Stimulated activated naive CD4-positive, alpha-beta T cell (primary cell): ENCODE results near the gene MSLN.

ENCODE experiments used
- DNase-seq, 6 experiments: peaks; one replicate each; lab custom pipeline; 2025; lab: John Stamatoyannopoulos, UW

MSLN gene

DNA sequence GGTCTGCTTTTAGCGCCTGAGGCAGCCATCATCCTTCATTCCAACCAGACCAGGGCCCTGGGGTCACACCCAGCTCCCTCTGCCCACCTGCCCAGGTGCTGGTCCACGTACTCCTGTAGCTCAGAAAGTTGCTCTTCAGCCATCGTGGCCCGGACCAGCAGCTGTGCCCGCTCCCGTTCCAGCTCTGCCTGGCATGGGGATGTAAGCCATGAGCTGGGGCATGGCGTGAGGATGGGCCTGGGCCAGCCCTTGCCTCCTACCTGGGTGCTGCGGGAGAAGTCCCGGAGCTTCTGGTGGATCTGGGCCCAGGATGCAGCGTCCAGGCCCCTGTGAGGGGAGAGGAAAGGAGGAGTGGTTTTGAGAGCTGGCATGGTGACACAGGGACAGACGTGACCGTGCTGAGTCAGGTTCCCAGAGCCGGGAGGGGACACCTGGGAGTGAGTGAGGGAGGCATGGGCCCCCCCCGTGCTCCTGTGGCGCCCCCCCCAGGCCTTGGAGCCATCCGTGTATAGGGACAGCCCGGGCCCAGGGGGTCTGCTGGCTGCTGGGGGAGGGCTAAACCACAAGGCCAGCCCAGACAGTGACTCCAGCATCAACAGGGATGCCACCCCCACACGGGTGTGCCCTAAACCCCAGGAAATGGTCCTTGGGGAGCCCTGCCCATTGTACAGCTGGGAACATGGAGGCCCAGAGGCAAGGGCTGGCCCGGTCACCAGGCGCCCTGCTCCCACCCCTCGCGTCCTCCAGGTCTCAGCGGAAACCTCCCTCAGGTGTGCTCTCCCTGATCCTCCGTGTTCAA is 37.5 kb upstream of the MSLN start:
- no peak for DNase-seq

DNA sequence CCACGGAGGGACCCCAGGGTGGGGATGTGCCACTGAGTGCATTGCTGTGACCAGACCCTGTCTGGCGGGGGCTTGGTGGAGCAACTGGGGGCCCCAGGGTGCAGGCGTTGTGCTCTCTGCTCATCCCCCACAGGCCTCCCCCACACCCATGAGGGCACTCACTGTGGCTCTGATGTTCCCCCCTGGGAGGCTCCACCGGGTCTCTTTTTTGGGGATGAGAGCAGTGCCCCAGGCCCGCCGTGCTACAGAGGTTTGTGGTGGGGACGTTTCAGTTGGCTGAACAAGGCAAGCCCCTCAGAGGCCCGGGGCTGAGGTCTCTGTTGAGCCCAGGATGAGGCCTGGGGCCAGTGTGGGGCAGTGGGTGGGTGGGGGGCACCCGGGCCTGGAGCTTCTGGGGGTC is 36.8 kb upstream of the MSLN start:
- DNase-seq, result no peak

- DNase-seq, result no peak
These were observed 36.1 kb upstream of the MSLN start for GRCh38 chr16:724188-725040.

GRCh38 chr16:725041-725376 is 35.5 kb upstream of the MSLN start:
- no peak for DNase-seq

- DNase-seq, result no peak
These were observed 34.9 kb upstream of the MSLN start for GRCh38 chr16:725463-726187.

DNA sequence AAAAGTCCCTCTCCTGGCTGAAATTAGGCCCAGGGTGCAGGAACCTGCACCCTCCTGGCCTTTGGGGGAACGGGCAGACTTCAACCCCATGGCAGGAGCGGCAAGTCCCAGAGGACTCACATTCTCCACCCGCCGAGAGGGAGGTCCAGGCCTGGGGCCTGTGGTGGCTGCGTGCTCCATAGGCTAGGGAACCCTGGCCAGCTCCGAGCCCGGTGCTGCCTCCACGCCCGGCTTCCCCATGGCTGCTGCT is 34.4 kb upstream of the MSLN start:
- no peak for DNase-seq

- DNase-seq, result peak in 5 of 6 experiments; percentile 33 to 57 (median 53)
These were observed 33.9 kb upstream of the MSLN start, which contains the start of the genes CCDC78 and HAGHL for GRCh38 chr16:726438-727290. CCDC78 (minus strand) TSS chr16:726443; CDS start chr16:726367, 76 bp downstream. HAGHL (plus strand) TSS chr16:727106; CDS start chr16:727510, 404 bp downstream.

- DNase-seq, result peak in 1 of 6 experiments; percentile 38
These were observed 33.1 kb upstream of the MSLN start for GRCh38 chr16:727291-727977.

DNA sequence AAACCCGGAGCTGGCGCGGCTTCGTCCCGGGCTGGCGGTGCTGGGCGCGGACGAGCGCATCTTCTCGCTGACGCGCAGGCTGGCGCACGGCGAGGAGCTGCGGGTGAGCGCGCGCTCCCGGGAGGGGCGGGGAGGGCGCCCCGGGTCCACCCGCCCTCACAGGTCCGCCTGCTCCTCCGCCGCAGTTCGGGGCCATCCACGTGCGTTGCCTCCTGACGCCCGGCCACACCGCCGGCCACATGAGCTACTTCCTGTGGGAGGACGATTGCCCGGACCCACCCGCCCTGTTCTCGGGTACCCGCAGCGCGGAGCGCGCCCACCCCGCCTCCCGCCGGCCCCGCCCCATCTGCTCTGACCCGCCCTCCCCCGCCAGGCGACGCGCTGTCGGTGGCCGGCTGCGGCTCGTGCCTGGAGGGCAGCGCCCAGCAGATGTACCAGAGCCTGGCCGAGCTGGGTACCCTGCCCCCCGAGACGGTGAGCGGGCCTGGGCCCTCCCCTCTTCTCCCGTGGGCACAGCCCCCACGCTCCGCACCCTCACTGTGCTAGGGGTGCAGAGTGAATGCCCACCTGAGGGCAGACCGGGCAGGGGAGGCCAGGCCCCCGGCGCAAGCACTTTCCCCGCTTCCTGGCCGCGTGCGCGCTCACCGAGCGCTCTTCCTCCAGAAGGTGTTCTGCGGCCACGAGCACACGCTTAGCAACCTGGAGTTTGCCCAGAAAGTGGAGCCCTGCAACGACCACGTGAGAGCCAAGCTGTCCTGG is 32.2 kb upstream of the MSLN start:
- DNase-seq, result peak; percentile 11 to 44 (median 36)

GRCh38 chr16:728890-729744 is 31.4 kb upstream of the MSLN start:
- peak in 1 of 6 experiments; percentile 9 for DNase-seq

- DNase-seq, result no peak
These were observed 30.5 kb upstream of the MSLN start for GRCh38 chr16:729768-730665.

DNA sequence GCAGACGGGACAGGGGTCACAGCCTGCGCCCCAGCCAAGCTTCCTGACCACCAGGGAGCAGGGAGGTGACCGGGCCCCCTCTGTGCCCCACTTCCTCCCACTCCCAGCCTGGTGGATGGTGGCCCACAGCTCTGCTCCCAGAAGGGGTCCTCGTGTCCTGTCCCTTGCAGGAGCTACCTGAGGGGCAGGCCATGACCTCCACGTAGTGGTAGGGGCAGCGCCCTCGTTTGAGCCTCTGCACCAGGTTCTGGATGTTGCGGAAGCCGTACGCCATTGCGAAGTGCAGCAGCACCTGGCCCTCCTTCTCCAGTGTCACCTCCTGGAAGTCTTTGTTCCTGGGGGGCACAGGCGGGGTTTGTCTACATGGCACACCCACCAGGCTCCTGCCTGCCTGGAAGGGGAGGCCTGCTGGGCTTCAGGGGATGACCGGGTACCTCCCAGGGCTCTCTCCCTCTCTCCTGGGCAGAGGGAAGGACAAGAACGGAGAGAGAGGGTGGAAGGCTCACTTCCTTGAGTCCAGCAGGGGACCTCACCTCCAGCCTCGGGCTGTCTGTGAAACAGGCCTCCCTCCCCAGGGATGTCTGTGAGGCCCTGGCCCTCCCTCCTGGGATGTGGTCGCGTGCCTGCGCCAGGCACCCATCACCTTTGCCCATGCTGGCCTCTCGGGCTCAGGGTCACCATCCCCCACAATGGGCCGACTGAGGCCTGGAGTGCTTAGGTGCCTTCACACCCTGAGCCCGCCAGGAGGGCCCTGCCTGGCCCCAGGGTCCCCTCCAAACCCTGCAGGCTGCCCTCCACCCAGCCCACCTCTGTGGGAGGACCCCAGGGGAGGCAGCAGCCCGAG is 29.6 kb upstream of the MSLN start:
- DNase-seq, result no peak

DNA sequence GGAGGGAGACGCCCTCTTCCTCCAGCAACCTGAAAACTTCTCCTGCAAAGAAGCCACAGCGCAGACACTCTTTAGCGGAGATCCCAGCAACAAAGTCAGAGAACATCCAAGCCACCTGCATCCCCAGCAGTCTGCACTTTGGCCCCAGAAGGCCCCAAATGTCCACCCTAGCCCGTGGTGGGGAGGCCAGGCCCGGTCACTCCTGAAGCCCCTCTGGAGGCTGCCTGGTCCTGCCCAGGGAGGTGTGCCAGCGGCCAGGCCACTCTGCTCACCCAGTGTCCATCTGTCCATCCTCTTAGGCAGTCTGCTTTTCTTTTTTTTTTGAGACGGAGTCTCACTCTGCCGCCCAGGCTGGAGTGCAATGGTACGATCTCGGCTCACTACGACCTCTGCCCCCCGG is 28.2 kb upstream of the MSLN start:
- DNase-seq, result no peak

GRCh38 chr16:732936-733335 is 27.6 kb upstream of the MSLN start:
- no peak for DNase-seq

DNA sequence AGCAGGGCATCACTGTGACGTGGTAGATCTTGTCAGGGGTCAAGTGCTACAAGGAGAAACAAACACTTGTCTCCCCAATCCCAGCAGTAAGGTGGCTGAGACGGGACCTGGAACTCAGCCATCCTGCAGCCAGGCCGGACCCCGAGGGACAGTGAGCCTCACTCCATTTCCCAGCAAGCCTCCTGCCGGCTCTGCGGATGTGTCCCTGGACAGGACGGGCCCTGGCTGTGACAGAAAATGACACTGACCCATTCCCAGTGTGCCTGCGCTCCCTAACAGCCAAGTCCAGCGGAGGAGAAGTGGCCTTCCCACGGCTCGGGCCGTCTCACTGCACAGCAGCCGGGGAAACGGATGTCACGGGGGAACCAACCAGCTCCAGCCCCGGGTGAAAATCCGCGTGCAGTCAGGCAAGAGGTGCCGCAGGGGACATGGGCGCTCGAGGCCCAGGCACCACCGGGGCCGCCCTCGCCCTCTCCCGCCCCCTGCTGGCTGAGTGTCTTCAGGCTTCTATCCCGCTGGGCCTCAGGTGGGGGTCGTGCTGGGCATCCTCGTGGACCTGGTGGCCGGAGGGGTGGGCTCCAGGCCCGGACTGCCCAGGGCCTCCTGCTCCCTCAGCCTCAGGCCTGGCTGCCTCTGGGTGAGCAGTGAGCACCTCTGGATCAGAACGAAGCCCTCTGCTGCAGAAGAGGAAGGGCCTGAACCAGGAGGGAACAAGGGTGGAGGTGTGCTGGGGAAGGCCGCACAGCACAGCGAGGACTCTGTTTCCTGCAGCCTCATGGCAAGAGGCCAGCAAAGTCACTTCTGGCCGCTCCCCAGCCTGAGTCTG is 26.9 kb upstream of the MSLN start:
- DNase-seq, result peak in 1 of 6 experiments; percentile 22

- DNase-seq, result no peak
These were observed 26.1 kb upstream of the MSLN start for GRCh38 chr16:734208-734980.
